GM18502 (cell line): ENCODE data around the gene FSTL4.
"Not testable (repeated sequence)": the region's sequence is repeated elsewhere in the genome, so short reads cannot be mapped to it uniquely, and the experiment has no call there.

ENCODE experiments used
- ATAC-seq: cut with Tn5 transposase; IDR thresholded peaks from one replicate; pipeline ENCODE4 v1.9.1; 2021; ENCODE audit warnings: mild to moderate bottlenecking; ENCODE audit not compliant: unreplicated experiment, poor library complexity

The FSTL4 gene

DNA sequence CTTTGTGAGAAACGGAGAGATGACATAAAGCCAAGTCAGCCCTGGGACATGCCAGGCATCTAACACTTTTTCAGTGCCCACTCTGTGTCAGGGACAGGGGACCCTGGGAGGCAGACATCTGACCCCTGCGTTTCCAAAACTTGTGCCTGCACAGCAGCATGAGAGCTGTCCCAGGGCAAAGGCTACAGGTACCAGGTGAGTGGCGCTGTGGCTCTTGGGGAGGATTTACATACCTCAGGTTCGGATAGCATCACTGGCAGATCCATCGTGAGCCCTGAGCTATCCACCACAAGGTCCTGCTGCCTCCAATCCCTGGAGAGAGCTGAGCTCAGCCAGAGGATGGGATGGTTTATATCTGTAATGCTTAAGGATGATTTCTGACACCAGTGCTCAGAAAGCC, 52.4 kb downstream of the FSTL4 start:
- ATAC-seq: no peak

DNA sequence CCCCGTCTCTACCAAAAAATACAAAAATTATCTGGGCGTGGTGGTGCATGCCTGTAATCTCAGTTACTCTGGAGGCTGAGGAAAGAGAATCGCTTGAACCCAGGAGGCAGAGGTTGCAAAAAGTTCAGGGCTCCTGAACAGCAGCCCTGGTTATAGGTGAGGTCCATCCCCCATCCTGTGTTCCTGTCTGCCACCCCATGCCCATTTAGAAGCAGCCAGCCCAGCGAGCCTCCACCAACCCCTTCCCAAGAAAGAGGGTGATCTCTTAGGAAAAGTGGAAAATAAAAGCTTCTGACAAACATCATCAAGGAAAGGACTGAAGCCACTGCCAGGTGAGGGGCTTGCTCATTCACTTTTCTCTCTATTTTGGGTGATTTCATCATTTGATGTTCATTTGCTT, 55.8 kb downstream of the FSTL4 start:
- no peak for ATAC-seq

DNA sequence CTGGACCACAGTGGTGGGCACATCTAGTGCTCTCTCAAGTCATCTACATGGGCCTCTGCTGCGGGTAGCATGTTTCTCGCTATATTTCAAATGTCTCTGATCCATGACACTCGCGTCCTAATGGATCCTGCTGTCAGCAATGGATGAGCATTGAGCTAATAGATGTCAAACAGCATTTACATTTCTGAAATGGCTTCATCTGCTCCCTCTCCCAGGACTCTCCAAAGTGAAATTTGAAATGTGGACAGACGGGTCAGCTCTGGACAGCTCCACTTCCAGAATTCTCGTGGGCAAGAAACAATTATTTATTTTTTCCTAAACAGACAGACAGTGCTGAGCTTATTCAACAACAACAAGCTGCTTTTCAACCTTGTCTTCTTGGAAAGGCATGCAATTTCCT, 58.1 kb downstream of the FSTL4 start:
- no peak for ATAC-seq

DNA sequence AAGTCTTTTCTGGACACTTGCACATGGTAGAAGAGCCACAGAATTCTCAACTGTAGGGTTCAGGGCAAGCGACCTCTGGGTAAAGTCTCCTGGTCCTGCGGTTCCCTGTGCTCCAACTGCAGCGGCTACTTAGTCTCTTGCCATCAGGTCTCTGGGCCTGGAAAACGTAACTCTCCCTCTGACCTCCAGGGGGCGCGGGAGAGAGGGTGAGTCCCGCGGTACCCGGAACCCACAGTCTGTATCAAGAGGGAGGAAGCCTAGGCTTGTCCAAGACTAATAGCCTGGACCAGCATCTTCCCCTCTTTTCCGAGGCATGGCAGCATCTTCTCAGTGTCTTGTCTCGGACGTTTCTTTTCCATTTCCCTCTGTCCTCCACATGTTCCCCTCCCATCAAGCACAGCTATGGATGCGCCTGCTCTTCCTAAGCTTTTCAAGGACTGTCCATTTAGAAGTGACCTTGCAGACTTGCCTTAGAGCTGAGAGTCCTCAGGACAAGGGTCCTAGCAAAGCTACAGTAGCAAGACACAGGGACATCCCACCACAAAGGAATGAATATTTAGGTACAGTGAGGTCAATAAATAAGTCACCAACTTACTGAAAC, 59.3 kb downstream of the FSTL4 start:
- ATAC-seq: no peak

DNA sequence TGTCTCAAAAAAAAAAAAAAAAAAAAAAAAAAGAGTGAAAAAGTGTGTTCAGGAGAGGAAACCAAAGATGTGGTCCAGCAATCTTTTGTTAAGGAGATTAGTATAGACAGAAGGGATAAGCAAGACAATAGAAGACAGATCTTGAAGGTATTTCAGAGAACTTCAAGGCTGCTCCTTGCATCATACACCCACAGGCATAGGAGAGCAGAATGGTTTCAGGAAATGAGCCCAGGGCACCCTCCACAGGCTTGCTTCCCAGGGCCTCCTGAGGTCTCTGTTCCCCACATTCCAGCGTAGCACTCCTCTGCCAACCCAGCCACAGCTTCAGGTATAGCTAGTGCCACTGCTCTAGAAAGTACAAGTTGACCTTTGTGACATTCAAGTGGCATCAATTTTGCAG, 65.8 kb downstream of the FSTL4 start:
- ATAC-seq: no peak

DNA sequence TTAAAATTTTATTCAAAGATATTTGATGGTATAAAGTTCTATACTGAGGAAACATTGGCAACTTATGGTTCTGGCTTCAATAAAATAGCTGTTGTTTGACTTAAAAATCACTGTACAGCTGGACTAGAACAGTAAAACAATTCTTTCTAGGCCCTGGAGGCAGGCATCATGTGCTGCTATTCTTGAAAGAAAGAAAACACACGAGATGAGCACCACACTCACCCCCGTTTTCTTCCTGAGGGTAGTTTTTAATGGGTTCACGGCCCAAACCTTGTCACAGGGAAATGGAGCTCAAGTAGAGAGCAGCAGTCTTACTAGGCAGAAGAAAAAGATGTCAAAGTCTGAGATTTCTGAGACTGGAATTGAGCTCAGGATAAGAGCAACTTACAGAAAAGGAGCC, 68.0 kb downstream of the FSTL4 start:
- ATAC-seq: no peak

- no peak for ATAC-seq
Observed at GRCh38 chr5:133539818-133540217, 72.5 kb downstream of the FSTL4 start.

- ATAC-seq: no peak
Observed at GRCh38 chr5:133538718-133539117, 73.6 kb downstream of the FSTL4 start.

DNA sequence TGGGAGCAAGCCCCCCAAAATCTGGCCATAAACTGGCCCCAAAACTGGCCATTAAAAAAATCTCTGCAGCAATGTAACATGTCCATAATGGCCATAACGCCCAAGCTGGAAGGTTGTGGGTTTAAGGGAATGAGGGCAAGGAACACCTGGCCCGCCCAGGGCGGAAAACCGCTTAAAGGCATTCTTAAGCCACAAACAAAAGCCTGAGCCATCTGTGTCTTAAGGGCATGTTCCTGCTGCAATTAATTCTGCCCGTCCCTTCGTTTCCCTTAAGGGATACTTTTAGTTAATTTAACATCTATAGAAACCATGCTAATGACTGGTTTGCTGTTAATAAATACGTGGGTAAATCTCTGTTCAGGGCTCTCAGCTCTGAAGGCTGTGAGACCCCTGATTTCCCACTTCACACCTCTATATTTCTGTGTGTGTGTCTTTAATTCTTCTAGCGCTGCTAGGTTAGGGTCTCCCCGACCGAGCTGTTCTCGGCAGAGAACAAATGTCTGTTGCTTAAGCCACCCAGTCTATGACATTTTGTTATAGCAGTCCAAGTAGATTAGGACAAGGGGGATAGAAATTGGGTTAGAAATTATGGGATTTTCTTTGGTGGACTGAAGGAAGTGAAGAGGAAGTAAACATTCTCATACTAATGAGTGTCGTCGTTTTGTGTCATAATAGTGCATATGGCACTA, 77.0 kb downstream of the FSTL4 start:
- not testable (repeated sequence) for ATAC-seq

GRCh38 chr5:133534566-133534965, 77.8 kb downstream of the FSTL4 start:
- no peak for ATAC-seq

DNA sequence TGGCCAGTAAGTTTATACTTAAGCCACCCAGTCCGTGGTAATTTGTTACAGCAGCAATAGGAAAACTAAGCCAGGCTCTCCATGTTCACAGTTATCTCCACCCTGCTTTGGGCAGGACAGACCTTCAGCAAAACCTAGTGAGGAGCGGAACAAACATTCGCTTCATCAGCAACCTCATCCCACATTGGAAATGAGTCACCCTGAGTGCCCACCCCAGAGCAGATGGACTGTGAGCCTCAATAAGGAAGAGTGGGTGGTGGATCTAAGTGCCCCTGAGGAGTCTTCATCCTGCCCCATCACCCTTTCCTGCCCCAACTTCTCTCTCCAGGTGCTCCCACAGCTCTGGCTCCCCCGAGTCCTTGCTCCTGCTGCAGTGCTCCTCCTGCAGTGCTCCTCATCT, 78.8 kb downstream of the FSTL4 start:
- ATAC-seq: no peak

DNA sequence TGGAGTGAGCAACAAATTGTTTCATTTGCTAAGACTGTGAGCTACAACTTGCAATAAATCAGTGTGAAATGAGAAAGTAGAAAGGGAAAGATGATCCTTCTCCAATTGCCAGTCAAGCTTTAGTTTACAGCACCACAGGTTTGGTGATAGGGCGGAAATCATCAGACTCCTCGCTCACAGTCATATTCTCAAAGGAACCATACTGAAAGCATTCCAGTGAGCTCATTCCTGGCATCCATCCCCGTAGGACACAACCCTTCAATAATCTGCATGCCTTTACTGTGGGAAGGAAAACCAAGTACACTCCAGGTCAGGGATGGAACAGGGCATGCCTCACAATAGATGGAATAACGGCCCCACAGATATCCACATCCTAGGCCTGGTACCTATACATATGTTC, 80.7 kb downstream of the FSTL4 start:
- ATAC-seq: no peak

DNA sequence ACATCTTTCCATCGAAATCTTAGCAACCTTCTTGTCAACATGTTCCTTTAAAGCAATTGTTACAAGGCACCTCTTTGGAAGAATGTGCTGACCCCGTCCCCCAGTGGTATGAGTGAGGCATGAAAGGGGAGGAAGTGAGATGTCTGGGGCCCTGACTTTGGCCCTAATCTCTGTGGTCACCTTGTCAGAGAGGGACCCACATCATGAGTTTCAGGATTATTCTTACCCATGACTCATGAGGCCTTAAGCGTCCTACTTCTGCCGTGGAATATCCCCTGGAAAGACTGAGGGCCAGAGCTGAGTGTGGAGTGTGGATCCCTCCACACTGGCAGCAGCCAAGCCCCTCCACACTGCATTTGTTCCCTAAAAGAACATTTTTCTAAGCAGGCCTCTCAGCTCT, 81.2 kb downstream of the FSTL4 start:
- no peak for ATAC-seq

DNA sequence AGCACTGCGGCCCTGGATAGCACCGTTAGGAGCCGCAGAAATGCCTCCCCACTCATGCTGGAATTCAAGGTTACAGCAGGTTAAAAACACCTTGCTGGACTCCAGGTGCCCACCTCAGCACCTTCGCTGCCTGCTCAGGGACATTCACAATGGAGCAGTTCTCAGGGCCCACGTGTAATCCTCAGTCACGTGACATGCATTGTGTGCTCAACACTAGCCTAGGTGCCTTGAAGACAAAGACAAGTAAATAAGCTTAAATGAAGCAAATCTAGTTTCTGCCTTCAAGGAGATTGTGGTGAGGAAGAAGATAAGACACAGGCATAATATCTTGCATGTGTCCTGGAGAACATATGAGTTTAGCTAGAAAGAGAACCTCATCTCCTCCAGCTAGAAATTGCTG, 82.1 kb downstream of the FSTL4 start:
- ATAC-seq: no peak

DNA sequence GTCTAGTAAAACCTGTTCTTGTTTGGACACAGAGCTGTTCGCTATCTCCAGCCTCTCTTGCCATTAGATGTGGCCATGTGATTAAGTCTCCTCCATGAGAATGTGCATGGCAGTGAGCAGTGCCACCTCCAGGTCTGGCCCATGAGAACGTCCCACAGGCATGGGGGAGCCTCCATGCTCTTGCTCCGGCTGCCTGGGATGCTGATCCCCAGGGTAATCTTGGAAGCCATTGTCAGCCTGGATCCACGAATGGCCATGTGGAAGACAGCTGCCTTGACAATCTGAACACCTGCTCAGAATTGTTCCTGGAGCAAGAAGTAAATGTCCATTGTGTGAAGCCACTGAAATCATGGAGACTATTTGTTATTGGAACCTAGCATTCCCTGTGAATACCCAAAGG, 83.5 kb downstream of the FSTL4 start:
- no peak for ATAC-seq

GRCh38 chr5:133527311-133527710, 85.0 kb downstream of the FSTL4 start:
- ATAC-seq: no peak

GRCh38 chr5:133526368-133526767, 86.0 kb downstream of the FSTL4 start:
- ATAC-seq: no peak

DNA sequence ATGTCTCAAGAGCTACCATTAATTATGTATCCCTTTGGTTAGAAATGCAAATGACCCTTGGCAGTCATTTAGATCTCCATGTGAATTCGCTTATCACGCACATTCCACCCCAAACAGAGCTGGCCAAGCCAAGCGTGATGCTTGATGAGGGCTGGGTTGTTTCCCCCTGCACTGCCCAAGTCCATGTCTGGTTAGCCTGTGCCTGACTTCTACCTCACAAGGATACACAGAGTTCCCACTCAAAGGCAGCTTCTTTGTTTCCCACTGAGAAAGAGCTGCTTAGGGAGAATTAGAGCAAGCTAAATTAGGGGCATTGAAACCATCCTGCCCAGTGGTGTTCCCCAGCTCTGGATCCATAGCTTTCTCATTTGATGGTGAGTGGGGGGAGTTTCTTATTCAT, 87.2 kb downstream of the FSTL4 start:
- no peak for ATAC-seq

DNA sequence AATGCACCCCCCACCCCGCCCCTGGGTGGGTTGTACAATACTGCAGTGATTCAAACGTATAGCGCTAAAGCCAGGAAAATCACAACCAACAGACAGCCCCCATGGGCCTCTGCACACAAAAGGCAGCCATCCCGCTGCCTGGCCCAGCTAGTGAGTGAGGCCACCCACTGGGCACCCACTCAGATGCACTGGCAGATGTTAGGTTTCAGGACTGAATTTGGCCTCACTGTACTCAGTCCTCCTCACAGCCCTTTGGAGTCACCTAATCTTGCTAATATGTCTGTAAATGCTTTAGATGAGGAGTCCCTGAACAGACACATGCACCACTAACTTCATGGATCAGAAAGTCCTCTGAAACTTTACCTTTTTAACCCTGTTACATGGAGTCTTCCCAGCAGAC, 87.7 kb downstream of the FSTL4 start:
- ATAC-seq: no peak

DNA sequence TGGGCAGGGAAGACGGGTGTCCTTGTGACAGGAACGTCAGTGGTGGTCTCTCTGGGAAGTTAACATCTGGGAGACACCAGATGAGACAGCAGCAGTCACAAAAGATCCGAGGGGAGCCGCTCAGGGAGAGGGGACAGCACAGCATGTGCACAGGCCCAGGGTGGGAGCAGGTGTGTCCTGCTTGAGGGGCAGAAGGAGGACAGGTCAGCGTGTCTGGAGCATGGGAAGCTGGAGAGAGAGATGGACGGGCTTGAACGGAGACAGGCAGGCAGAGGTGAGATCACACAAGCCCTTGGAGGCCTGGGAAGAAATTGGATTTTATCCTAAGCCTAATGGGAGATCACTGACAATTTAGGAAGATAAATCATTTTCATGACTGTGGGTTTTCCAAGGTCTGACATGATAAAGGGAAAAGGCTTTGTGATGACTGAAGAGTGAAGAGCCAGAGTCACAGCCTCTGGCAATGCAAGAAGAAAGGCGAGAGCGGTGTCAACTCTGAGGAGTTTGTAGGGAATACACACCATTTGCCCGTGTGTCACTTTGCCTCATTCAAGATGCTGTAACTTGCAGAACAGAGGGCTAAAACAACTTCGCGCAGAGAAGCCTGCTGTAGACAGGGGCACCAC, 88.3 kb downstream of the FSTL4 start:
- ATAC-seq: no peak

GRCh38 chr5:133523013-133523658, 89.2 kb downstream of the FSTL4 start:
- ATAC-seq: no peak
